ENCODE data around the gene HAP1.
A peak's percentile ranks its signal among the peaks of the same experiment; 100 is the strongest.

Gene HAP1

DNA sequence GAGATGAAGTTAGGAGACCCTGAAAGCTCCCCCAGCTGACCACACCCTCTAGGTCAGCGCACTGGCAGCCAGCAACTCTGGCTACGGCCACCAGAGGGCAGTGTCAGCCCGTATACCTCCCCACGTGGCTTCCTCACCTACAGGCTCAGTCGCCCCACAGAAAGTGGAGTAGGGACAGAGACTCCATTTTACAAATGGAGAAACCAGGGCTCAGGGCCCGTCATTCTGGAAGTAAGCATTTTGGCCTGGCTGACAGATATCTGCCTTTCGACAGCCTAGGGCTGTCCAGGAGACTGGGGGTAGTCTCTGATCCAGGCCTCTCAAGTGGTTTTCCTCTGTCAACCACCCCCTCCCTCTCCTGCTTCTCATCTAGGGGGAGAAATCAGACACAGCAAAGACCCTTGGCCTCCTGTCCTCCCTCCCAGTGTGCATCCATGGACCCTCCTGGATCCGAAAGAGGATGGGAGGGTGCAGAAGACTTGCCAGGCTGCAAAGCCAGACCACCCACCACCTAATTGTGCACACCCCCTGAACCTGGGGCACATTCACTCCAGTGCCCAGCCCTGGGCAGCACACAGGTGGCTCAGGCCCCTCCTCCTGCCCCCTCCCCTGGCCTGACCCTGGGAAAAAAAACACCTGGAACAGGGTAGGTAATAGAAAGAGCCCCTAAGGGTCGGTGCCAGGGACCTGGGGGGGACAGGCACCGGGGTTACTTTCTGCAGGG lies 3.8 kb upstream of the HAP1 start (continued):
- TF ChIP-seq PRDM2 (tag by site-specific recombination; IDR thresholded peaks at IDR 0.05; ENCODE audit: borderline replicate concordance) (no peak), YY1 (tag by site-specific recombination; IDR thresholded peaks at IDR 0.05) (peak; percentile 89), ZNF341 (tag by site-specific recombination; IDR thresholded peaks at IDR 0.05; ENCODE audit: low read depth) (no peak), GLIS2 (tag by site-specific recombination; IDR thresholded peaks at IDR 0.05) (peak; percentile 43), KLF10 (tag by site-specific recombination; IDR thresholded peaks at IDR 0.05) (peak; percentile 61), ZNF354C (tag by site-specific recombination; IDR thresholded peaks at IDR 0.05; ENCODE audit: borderline replicate concordance, low read depth) (no peak), ZNF23 (tag by site-specific recombination; IDR thresholded peaks at IDR 0.05; ENCODE audit: borderline replicate concordance) (no peak), KLF7 (tag by site-specific recombination; IDR thresholded peaks at IDR 0.05; ENCODE audit: borderline replicate concordance) (peak; percentile 87), KLF9 (tag by site-specific recombination; IDR thresholded peaks at IDR 0.05; ENCODE audit: low read depth) (peak; percentile 85), INSM2 (tag by site-specific recombination; IDR thresholded peaks at IDR 0.05) (no peak), KLF16 (tag by site-specific recombination; IDR thresholded peaks at IDR 0.05) (no peak), SP3 (tag by site-specific recombination; IDR thresholded peaks at IDR 0.05) (no peak), ZNF423 (tag by site-specific recombination; IDR thresholded peaks at IDR 0.05) (no peak), ZNF510 (tag by site-specific recombination; IDR thresholded peaks at IDR 0.05; ENCODE audit: insufficient replicate concordance) (no peak), ZNF624 (tag by site-specific recombination; IDR thresholded peaks at IDR 0.05) (no peak), SCRT2 (tag by site-specific recombination; IDR thresholded peaks at IDR 0.05) (peak; percentile 57; the same call in 1 of the 2 replicates), ZNF112 (tag by site-specific recombination; IDR thresholded peaks at IDR 0.05) (no peak), ZNF792 (tag by site-specific recombination; IDR thresholded peaks at IDR 0.05) (no peak), BCL11A (tag by site-specific recombination; IDR thresholded peaks at IDR 0.05; ENCODE audit: low read depth) (no peak)
- TF ChIP-seq, protein P1, sequence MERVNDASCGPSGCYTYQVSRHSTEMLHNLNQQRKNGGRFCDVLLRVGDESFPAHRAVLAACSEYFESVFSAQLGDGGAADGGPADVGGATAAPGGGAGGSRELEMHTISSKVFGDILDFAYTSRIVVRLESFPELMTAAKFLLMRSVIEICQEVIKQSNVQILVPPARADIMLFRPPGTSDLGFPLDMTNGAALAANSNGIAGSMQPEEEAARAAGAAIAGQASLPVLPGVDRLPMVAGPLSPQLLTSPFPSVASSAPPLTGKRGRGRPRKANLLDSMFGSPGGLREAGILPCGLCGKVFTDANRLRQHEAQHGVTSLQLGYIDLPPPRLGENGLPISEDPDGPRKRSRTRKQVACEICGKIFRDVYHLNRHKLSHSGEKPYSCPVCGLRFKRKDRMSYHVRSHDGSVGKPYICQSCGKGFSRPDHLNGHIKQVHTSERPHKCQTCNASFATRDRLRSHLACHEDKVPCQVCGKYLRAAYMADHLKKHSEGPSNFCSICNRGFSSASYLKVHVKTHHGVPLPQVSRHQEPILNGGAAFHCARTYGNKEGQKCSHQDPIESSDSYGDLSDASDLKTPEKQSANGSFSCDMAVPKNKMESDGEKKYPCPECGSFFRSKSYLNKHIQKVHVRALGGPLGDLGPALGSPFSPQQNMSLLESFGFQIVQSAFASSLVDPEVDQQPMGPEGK (tag by site-specific recombination; IDR thresholded peaks at IDR 0.05) = 0 out of 2 replicates have a peak, but pooled peaks have one; percentile 6
- TF ChIP-seq, protein P2, sequence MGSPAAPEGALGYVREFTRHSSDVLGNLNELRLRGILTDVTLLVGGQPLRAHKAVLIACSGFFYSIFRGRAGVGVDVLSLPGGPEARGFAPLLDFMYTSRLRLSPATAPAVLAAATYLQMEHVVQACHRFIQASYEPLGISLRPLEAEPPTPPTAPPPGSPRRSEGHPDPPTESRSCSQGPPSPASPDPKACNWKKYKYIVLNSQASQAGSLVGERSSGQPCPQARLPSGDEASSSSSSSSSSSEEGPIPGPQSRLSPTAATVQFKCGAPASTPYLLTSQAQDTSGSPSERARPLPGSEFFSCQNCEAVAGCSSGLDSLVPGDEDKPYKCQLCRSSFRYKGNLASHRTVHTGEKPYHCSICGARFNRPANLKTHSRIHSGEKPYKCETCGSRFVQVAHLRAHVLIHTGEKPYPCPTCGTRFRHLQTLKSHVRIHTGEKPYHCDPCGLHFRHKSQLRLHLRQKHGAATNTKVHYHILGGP (tag by site-specific recombination; IDR thresholded peaks at IDR 0.05) = no peak
- TF ChIP-seq, protein P3, sequence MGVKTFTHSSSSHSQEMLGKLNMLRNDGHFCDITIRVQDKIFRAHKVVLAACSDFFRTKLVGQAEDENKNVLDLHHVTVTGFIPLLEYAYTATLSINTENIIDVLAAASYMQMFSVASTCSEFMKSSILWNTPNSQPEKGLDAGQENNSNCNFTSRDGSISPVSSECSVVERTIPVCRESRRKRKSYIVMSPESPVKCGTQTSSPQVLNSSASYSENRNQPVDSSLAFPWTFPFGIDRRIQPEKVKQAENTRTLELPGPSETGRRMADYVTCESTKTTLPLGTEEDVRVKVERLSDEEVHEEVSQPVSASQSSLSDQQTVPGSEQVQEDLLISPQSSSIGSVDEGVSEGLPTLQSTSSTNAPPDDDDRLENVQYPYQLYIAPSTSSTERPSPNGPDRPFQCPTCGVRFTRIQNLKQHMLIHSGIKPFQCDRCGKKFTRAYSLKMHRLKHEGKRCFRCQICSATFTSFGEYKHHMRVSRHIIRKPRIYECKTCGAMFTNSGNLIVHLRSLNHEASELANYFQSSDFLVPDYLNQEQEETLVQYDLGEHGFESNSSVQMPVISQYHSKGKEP (tag by site-specific recombination; IDR thresholded peaks at IDR 0.05) = no peak
- TF ChIP-seq, protein P4, sequence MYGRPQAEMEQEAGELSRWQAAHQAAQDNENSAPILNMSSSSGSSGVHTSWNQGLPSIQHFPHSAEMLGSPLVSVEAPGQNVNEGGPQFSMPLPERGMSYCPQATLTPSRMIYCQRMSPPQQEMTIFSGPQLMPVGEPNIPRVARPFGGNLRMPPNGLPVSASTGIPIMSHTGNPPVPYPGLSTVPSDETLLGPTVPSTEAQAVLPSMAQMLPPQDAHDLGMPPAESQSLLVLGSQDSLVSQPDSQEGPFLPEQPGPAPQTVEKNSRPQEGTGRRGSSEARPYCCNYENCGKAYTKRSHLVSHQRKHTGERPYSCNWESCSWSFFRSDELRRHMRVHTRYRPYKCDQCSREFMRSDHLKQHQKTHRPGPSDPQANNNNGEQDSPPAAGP (tag by site-specific recombination; IDR thresholded peaks at IDR 0.05) = peak; percentile 66
- TF ChIP-seq, protein P5, sequence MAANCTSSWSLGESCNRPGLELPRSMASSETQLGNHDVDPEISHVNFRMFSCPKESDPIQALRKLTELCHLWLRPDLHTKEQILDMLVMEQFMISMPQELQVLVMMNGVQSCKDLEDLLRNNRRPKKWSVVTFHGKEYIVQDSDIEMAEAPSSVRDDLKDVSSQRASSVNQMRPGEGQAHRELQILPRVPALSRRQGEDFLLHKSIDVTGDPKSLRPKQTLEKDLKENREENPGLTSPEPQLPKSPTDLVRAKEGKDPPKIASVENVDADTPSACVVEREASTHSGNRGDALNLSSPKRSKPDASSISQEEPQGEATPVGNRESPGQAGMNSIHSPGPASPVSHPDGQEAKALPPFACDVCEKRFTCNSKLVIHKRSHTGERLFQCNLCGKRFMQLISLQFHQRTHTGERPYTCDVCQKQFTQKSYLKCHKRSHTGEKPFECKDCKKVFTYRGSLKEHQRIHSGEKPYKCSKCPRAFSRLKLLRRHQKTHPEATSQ (tag by site-specific recombination; IDR thresholded peaks at IDR 0.05) = no peak

Data from HEK293 (cell line).